ENCODE measurements around the gene SH3BP1. TPM values are rescaled to one million over a fixed set of nuclear protein-coding genes. Genes with fewer than 3 reads are reported as not detected.
A peak's percentile ranks its signal among the peaks of the same experiment; 100 is the strongest.

SH3BP1 gene
- polyA plus RNA-seq, 1 donor from 2014 or later: 0.63 TPM

DNA sequence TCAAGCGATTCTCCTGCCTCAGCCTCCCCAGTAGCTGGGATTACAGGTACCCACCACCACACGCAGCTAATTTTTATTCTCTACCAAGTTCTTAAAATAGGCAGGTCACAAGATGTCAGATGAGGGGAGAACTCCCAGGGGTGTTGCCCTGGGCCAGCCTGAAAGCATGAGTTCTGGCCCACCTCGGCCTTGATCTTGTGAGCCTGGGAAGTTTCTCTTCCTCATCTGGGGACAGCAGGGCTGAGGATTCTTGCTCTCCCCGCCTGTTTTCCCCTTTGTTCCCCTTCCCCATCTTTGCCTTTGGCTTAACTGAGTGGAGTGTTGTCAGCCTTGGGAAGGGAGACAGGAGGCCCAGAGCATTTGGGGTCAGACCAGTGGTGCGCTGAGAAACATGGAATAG is 22.6 kb downstream of the SH3BP1 start:
- peaks cover 23% of the 10 kb centered on the region for H3K79me2 ChIP-seq (replicated peaks; ENCODE audit: insufficient read depth, low read length)
- H3F3A ChIP-seq (ENCODE audit: insufficient read depth, low read length, poor library complexity, severe bottlenecking): peaks cover 3% of the 10 kb centered on the region
- no peaks in the 10 kb centered on the region for H3K9me3 ChIP-seq (ENCODE audit: low read length)
- no peak overlapping the region for H2AFZ ChIP-seq (ENCODE audit: low read depth, low read length)
- H4K20me1 ChIP-seq (ENCODE audit: insufficient read depth): no peaks in the 10 kb centered on the region
- peak overlapping the region; percentile 38 for H3K4me3 ChIP-seq (ENCODE audit: low read length)
- H3K27me3 ChIP-seq (ENCODE audit: insufficient read depth, low read depth, low read length): no peaks in the 10 kb centered on the region
- H3K9ac ChIP-seq (ENCODE audit: low read length): peak overlapping the region; percentile 69
- H3K4me2 ChIP-seq (ENCODE audit: low read length): no peak overlapping the region
- no peaks in the 10 kb centered on the region for H3K9me2 ChIP-seq (ENCODE audit: insufficient read depth, low read length)
- TF ChIP-seq MXI1 (conservative IDR thresholded peaks at IDR 0.05; ENCODE audit: poor library complexity, severe bottlenecking) (no peak), SMC3 (conservative IDR thresholded peaks at IDR 0.05; ENCODE audit: poor library complexity) (no peak), TAF1 (IDR thresholded peaks at IDR 0.05; ENCODE audit: low read depth) (no peak), REST (IDR thresholded peaks at IDR 0.05; ENCODE audit: borderline replicate concordance) (no peak), RAD21 (conservative IDR thresholded peaks at IDR 0.05) (no peak), EZH2 (IDR thresholded peaks at IDR 0.05; ENCODE audit: borderline replicate concordance, insufficient read depth, low read length, poor library complexity, severe bottlenecking) (no peak), EP300 (conservative IDR thresholded peaks at IDR 0.05; ENCODE audit: poor library complexity, severe bottlenecking) (no peak), CTCF (IDR thresholded peaks at IDR 0.05; ENCODE audit: poor library complexity, severe bottlenecking) (no peak), POLR2AphosphoS5 (IDR thresholded peaks at IDR 0.05) (no peak)
- H3K36me3 ChIP-seq (ENCODE audit: insufficient read depth, low read length): no peaks in the 10 kb centered on the region
- H3K27ac ChIP-seq (ENCODE audit: low read length): peak overlapping the region; percentile 94

DNA sequence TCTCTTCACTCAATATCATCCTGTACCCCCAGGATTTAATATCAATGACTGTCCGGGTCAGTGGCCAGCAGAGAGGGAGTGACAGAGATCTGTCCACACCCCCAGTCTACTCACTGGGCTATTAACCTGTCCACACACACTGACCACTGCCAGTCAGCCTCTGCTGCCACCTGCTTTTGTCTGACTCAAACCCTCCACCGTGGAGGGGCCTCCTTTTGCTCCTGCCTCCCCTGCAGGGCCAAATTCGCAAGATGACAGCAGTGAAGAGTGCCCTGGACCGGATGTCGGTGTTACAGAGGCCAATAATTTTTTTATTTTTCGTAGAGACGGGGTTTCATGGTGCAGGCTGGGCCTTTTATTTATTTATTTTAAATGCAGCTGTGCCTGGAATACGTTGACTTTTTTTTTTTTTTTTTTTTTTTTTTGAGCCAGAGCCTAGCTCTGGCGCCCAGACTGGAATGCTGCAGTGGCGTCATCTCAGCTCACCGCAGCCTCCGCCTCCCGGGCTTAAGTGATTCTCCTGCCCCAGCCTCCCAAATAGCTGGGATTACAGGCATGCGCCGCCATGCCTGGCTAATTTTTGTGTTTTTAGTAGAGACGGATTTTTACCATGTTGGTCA is 24.2 kb downstream of the SH3BP1 start:
- no peak for TF ChIP-seq TAF1 (IDR thresholded peaks at IDR 0.05; ENCODE audit: low read depth)
- TF ChIP-seq EP300 (conservative IDR thresholded peaks at IDR 0.05; ENCODE audit: poor library complexity, severe bottlenecking): no peak
- TF ChIP-seq REST (IDR thresholded peaks at IDR 0.05; ENCODE audit: borderline replicate concordance): no peak
- no peak for TF ChIP-seq CTCF (IDR thresholded peaks at IDR 0.05; ENCODE audit: poor library complexity, severe bottlenecking)
- TF ChIP-seq EZH2 (IDR thresholded peaks at IDR 0.05; ENCODE audit: borderline replicate concordance, insufficient read depth, low read length, poor library complexity, severe bottlenecking): no peak
- TF ChIP-seq SMC3 (conservative IDR thresholded peaks at IDR 0.05; ENCODE audit: poor library complexity): no peak
- H3K79me2 ChIP-seq (replicated peaks; ENCODE audit: insufficient read depth, low read length): peaks cover 23% of the 10 kb centered on the region

More for the DNA sequence above, 24.2 kb downstream of the SH3BP1 start:
- no peak overlapping the region for H3K27ac ChIP-seq (ENCODE audit: low read length)
- H3K9me3 ChIP-seq (ENCODE audit: low read length): no peaks in the 10 kb centered on the region
- H3K9me2 ChIP-seq (ENCODE audit: insufficient read depth, low read length): no peaks in the 10 kb centered on the region
- H3K4me2 ChIP-seq (ENCODE audit: low read length): no peak overlapping the region
- H3K36me3 ChIP-seq (ENCODE audit: insufficient read depth, low read length): no peaks in the 10 kb centered on the region
- H3F3A ChIP-seq (ENCODE audit: insufficient read depth, low read length, poor library complexity, severe bottlenecking): no peaks in the 10 kb centered on the region
- H3K9ac ChIP-seq (ENCODE audit: low read length): no peak overlapping the region
- H2AFZ ChIP-seq (ENCODE audit: low read depth, low read length): no peak overlapping the region
- H3K27me3 ChIP-seq (ENCODE audit: insufficient read depth, low read depth, low read length): no peaks in the 10 kb centered on the region
- H4K20me1 ChIP-seq (ENCODE audit: insufficient read depth): no peaks in the 10 kb centered on the region
- no peak overlapping the region for H3K4me3 ChIP-seq (ENCODE audit: low read length)

Measured in neural cell (in vitro differentiated cells).